MM.1S (cell line): ENCODE data around the gene URB1.
"Not testable (repeated sequence)": the region's sequence is repeated elsewhere in the genome, so short reads cannot be mapped to it uniquely, and the experiment has no call there.

Experiments used
- DNase-seq: peaks from one replicate; pipeline ENCODE4 v3.0.0-alpha.2; 2015
- H2AFZ ChIP-seq: fragments of 300-600 bp; sonication (generic); 2 replicates; pipeline ENCODE4 v1.6.0; 2016; ENCODE audit warnings: antibody characterized with exemption, low read length
- H3F3A ChIP-seq: fragments of 300-600 bp; sonication (generic); 2 replicates; pipeline ENCODE4 v1.6.1; 2016; ENCODE audit warnings: mild to moderate bottlenecking, antibody characterized with exemption, low read length, moderate library complexity, mixed read lengths; ENCODE audit not compliant: insufficient read depth
- H3K27ac ChIP-seq: fragments of 300-600 bp; sonication (generic); 2 replicates; pipeline ENCODE4 v1.5.1; 2016; ENCODE audit warnings: mild to moderate bottlenecking, low read length
- H3K27me3 ChIP-seq: fragments of 300-600 bp; sonication (generic); replicated peaks from 2 replicates; pipeline ENCODE4 v1.6.0; 2016; ENCODE audit warnings: low read length; ENCODE audit not compliant: insufficient read depth
- H3K36me3 ChIP-seq: fragments of 300-600 bp; sonication (generic); replicated peaks from 2 replicates; pipeline ENCODE4 v1.6.1; 2016; ENCODE audit warnings: mild to moderate bottlenecking, low read length, mixed read lengths; ENCODE audit not compliant: insufficient read depth
- H3K4me1 ChIP-seq: fragments of 300-600 bp; sonication (generic); 2 replicates; pipeline ENCODE4 v1.6.1; 2016; ENCODE audit warnings: low read length, mixed read lengths
- H3K4me2 ChIP-seq: fragments of 300-600 bp; sonication (generic); 2 replicates; pipeline ENCODE4 v1.6.0; 2016; ENCODE audit warnings: low read depth, low read length
- H3K4me3 ChIP-seq: fragments of 300-600 bp; sonication (generic); 2 replicates; pipeline ENCODE4 v1.5.1; 2016; ENCODE audit warnings: low read length, mixed read lengths
- H3K79me2 ChIP-seq: fragments of 300-600 bp; sonication (generic); 2 replicates; pipeline ENCODE4 v1.6.1; 2016; ENCODE audit warnings: mixed run types, low read length, mixed read lengths
- H3K9ac ChIP-seq: fragments of 300-600 bp; sonication (generic); 2 replicates; pipeline ENCODE4 v1.6.1; 2016; ENCODE audit warnings: low read length, mixed read lengths
- H3K9me2 ChIP-seq: fragments of 300-600 bp; sonication (generic); replicated peaks from 2 replicates; pipeline ENCODE4 v1.6.1; 2016; ENCODE audit warnings: mild to moderate bottlenecking, low read length, mixed read lengths; ENCODE audit not compliant: insufficient read depth
- H3K9me3 ChIP-seq: fragments of 300-600 bp; sonication (generic); replicated peaks from 2 replicates; pipeline ENCODE4 v1.6.1; 2016; ENCODE audit warnings: mild to moderate bottlenecking, low read length, mixed read lengths; ENCODE audit not compliant: insufficient read depth
- H4K20me1 ChIP-seq: fragments of 300-600 bp; sonication (generic); 2 replicates; pipeline ENCODE4 v1.6.1; 2016; ENCODE audit warnings: mild to moderate bottlenecking, low read length, moderate library complexity, mixed read lengths; ENCODE audit not compliant: insufficient read depth
- CTCF ChIP-seq: fragments of 300-600 bp; sonication (generic); IDR thresholded peaks from 2 replicates; pipeline ENCODE4 v1.5.1; 2016; ENCODE audit warnings: antibody characterized with exemption, low read length, mixed read lengths
- EZH2 ChIP-seq: fragments of 300-600 bp; sonication (generic); optimal IDR thresholded peaks from 2 replicates; pipeline ENCODE3; 2017; ENCODE audit warnings: low read depth, mild to moderate bottlenecking, antibody characterized with exemption, low read length, mixed read lengths
- EZH2phosphoT487 ChIP-seq: fragments of 300-600 bp; sonication (generic); IDR thresholded peaks from 2 replicates; pipeline ENCODE4 v1.6.1; 2018; ENCODE audit warnings: antibody characterized with exemption, low read length

URB1 gene

GRCh38 chr21:32270748-32271147 is 122.1 kb downstream of the URB1 start:
- no peaks in the 10 kb centered on the region for H3K4me1 ChIP-seq
- peaks cover 3% of the 10 kb centered on the region; the same call in 1 of the 2 replicates for H3K36me3 ChIP-seq
- H3K4me2 ChIP-seq: no peak overlapping the region
- H3K9ac ChIP-seq: no peak overlapping the region
- TF ChIP-seq EZH2 (no peak), EZH2phosphoT487 (no peak), CTCF (no peak)
- H3F3A ChIP-seq: no peaks in the 10 kb centered on the region
- H4K20me1 ChIP-seq: no peaks in the 10 kb centered on the region; the same call in 1 of the 2 replicates
- H3K9me3 ChIP-seq: no peaks in the 10 kb centered on the region
- H3K27ac ChIP-seq: no peak overlapping the region
- H3K4me3 ChIP-seq: no peak overlapping the region
- H2AFZ ChIP-seq: no peak overlapping the region
- DNase-seq: no peak
- H3K9me2 ChIP-seq: no peaks in the 10 kb centered on the region
- H3K27me3 ChIP-seq: no peaks in the 10 kb centered on the region
- peaks cover 13% of the 10 kb centered on the region for H3K79me2 ChIP-seq

GRCh38 chr21:32265321-32265720 is 127.5 kb downstream of the URB1 start:
- H3K4me1 ChIP-seq, H3K9me3 ChIP-seq, H3K36me3 ChIP-seq, H3K27ac ChIP-seq, H3K4me3 ChIP-seq, H3K79me2 ChIP-seq, H3K4me2 ChIP-seq, H3K27me3 ChIP-seq, H3K9ac ChIP-seq, H3K9me2 ChIP-seq, H4K20me1 ChIP-seq, DNase-seq, H2AFZ ChIP-seq, H3F3A ChIP-seq: not testable (repeated sequence)

- H3K4me1 ChIP-seq: no peaks in the 10 kb centered on the region
- H2AFZ ChIP-seq: no peak overlapping the region
- no peaks in the 10 kb centered on the region for H3F3A ChIP-seq
- H3K27me3 ChIP-seq: no peaks in the 10 kb centered on the region
- no peak for TF ChIP-seq CTCF
- no peak for TF ChIP-seq EZH2
- no peak for TF ChIP-seq EZH2phosphoT487
- H3K4me3 ChIP-seq: no peak overlapping the region
- no peak overlapping the region for H3K27ac ChIP-seq
- H4K20me1 ChIP-seq: no peaks in the 10 kb centered on the region
- DNase-seq: no peak
- no peak overlapping the region for H3K4me2 ChIP-seq
- no peak overlapping the region for H3K9ac ChIP-seq
- no peaks in the 10 kb centered on the region for H3K9me3 ChIP-seq
- H3K36me3 ChIP-seq: no peaks in the 10 kb centered on the region
- H3K9me2 ChIP-seq: no peaks in the 10 kb centered on the region
- no peaks in the 10 kb centered on the region for H3K79me2 ChIP-seq
Observed at GRCh38 chr21:32261929-32262328, 130.9 kb downstream of the URB1 start.
